HG03571 (cell line): ENCODE results near the gene NCSTN.

Experiments used
- ATAC-seq: cut with Tn5 transposase; IDR thresholded peaks from one replicate; pipeline ENCODE4 v1.9.1; 2021; ENCODE audit not compliant: unreplicated experiment

The NCSTN gene

GRCh38 chr1:160346958-160347357 lies 3.8 kb downstream of the NCSTN start:
- ATAC-seq: no peak

GRCh38 chr1:160351629-160352028 lies 8.4 kb downstream of the NCSTN start:
- ATAC-seq: no peak

GRCh38 chr1:160352555-160352954 lies 9.4 kb downstream of the NCSTN start:
- no peak for ATAC-seq

- no peak for ATAC-seq
Observed at GRCh38 chr1:160353223-160353622, 10.0 kb downstream of the NCSTN start.

GRCh38 chr1:160354388-160354985 lies 11.3 kb downstream of the NCSTN start:
- no peak for ATAC-seq

GRCh38 chr1:160357286-160358002 lies 14.3 kb downstream of the NCSTN start:
- ATAC-seq: no peak

GRCh38 chr1:160358073-160358472 lies 14.9 kb downstream of the NCSTN start:
- ATAC-seq: no peak

GRCh38 chr1:160359559-160360226 lies 16.5 kb downstream of the NCSTN start:
- no peak for ATAC-seq

- ATAC-seq: no peak
Observed at GRCh38 chr1:160360227-160360695, 17.1 kb downstream of the NCSTN start.

GRCh38 chr1:160361199-160361598 lies 18.0 kb downstream of the NCSTN start:
- no peak for ATAC-seq

- ATAC-seq: no peak
Observed at GRCh38 chr1:160361814-160362167, 18.6 kb downstream of the NCSTN start.

GRCh38 chr1:160362168-160362957 lies 19.2 kb downstream of the NCSTN start:
- no peak for ATAC-seq

- ATAC-seq: no peak
Observed at GRCh38 chr1:160363010-160363409, 19.8 kb downstream of the NCSTN start.

GRCh38 chr1:160363951-160364735 lies 21.0 kb downstream of the NCSTN start:
- ATAC-seq: no peak

- ATAC-seq: no peak
Observed at GRCh38 chr1:160365325-160365724, 22.1 kb downstream of the NCSTN start.

GRCh38 chr1:160366731-160367515 lies 23.7 kb downstream of the NCSTN start, which contains the start of gene NHLH1:
Gene NHLH1 (plus strand): TSS chr1:160367071. CDS start chr1:160370732, 3,661 bp downstream.
- no peak for ATAC-seq

- ATAC-seq: no peak
Observed at GRCh38 chr1:160367516-160367900, 24.3 kb downstream of the NCSTN start.

- no peak for ATAC-seq
Observed at GRCh38 chr1:160367934-160368923, 25.0 kb downstream of the NCSTN start.

- no peak for ATAC-seq
Observed at GRCh38 chr1:160369087-160369486, 25.9 kb downstream of the NCSTN start.
